GM18526 (cell line): ENCODE data around the gene SAXO1.

Source experiments
- POLR2A ChIP-seq: IDR thresholded peaks from 3 replicates; pipeline ENCODE4 v1.6.1; 2011; ENCODE audit not compliant: insufficient read length; ENCODE audit errors: extremely low read depth

Gene SAXO1

GRCh38 chr9:18979367-18979766 is 53.6 kb downstream of the SAXO1 start:
- TF ChIP-seq POLR2A: no peak

- TF ChIP-seq POLR2A: no peak
These were observed 54.8 kb downstream of the SAXO1 start for GRCh38 chr9:18978188-18978587.

- TF ChIP-seq POLR2A: no peak
These were observed 56.1 kb downstream of the SAXO1 start for GRCh38 chr9:18976709-18977531.

- TF ChIP-seq POLR2A: no peak
These were observed 56.7 kb downstream of the SAXO1 start for GRCh38 chr9:18976221-18976708.

GRCh38 chr9:18973348-18973747 is 59.7 kb downstream of the SAXO1 start:
- TF ChIP-seq POLR2A: no peak

- TF ChIP-seq POLR2A: no peak
These were observed 60.3 kb downstream of the SAXO1 start for GRCh38 chr9:18972675-18973074.

- TF ChIP-seq POLR2A: no peak
These were observed 61.1 kb downstream of the SAXO1 start for GRCh38 chr9:18971909-18972308.

GRCh38 chr9:18971404-18971803 is 61.6 kb downstream of the SAXO1 start:
- no peak for TF ChIP-seq POLR2A

GRCh38 chr9:18970393-18970792 is 62.6 kb downstream of the SAXO1 start:
- TF ChIP-seq POLR2A: no peak

- TF ChIP-seq POLR2A: no peak
These were observed 63.9 kb downstream of the SAXO1 start for GRCh38 chr9:18969128-18969527.

GRCh38 chr9:18955626-18956025 is 77.4 kb downstream of the SAXO1 start:
- no peak for TF ChIP-seq POLR2A

- TF ChIP-seq POLR2A: no peak
These were observed 81.1 kb downstream of the SAXO1 start for GRCh38 chr9:18951936-18952335.

- no peak for TF ChIP-seq POLR2A
These were observed 85.1 kb downstream of the SAXO1 start for GRCh38 chr9:18947892-18948339.

- no peak for TF ChIP-seq POLR2A
These were observed 90.2 kb downstream of the SAXO1 start for GRCh38 chr9:18942801-18943200.

- no peak for TF ChIP-seq POLR2A
These were observed 91.8 kb downstream of the SAXO1 start for GRCh38 chr9:18941060-18941740.

- no peak for TF ChIP-seq POLR2A
These were observed 93.1 kb downstream of the SAXO1 start for GRCh38 chr9:18939943-18940342.

GRCh38 chr9:18936094-18936871 is 96.7 kb downstream of the SAXO1 start:
- TF ChIP-seq POLR2A: no peak
